HUES48 (cell line): ENCODE results near the gene KDM6B.
"Not testable (repeated sequence)": the region's sequence is repeated elsewhere in the genome, so short reads cannot be mapped to it uniquely, and the experiment has no call there.

Experiments
- H3K27ac ChIP-seq: one replicate; pipeline ENCODE4 v1.7.0; 2013; ENCODE audit warnings: low read depth, low read length, inconsistent platforms
- H3K27me3 ChIP-seq: 2 replicates; pipeline ENCODE4 v1.6.1; 2013; ENCODE audit warnings: mild to moderate bottlenecking, low read length; ENCODE audit not compliant: control insufficient read depth, insufficient read depth
- H3K36me3 ChIP-seq: 2 replicates; pipeline ENCODE4 v1.6.1; 2013; ENCODE audit warnings: low read length; ENCODE audit not compliant: control insufficient read depth, insufficient read depth
- H3K4me1 ChIP-seq: 2 replicates; pipeline ENCODE4 v1.6.1; 2013; ENCODE audit warnings: mild to moderate bottlenecking, low read length; ENCODE audit not compliant: control insufficient read depth, insufficient read depth
- H3K4me3 ChIP-seq: 2 replicates; pipeline ENCODE4 v1.5.1; 2013; ENCODE audit warnings: mild to moderate bottlenecking, low read depth, low read length
- H3K9ac ChIP-seq: 2 replicates; pipeline ENCODE4 v1.6.1; 2013; ENCODE audit warnings: mild to moderate bottlenecking, low read depth, low read length, moderate library complexity
- H3K9me3 ChIP-seq: 2 replicates; pipeline ENCODE4 v1.6.1; 2013; ENCODE audit warnings: low read length; ENCODE audit not compliant: control insufficient read depth, insufficient read depth

Gene KDM6B

GRCh38 chr17:7807206-7807605, 26.8 kb upstream of the KDM6B start:
- H3K27me3 ChIP-seq = no peaks in the 10 kb centered on the region
- no peaks in the 10 kb centered on the region for H3K36me3 ChIP-seq
- H3K4me3 ChIP-seq = no peak overlapping the region
- no peak overlapping the region for H3K9ac ChIP-seq
- no peak overlapping the region for H3K27ac ChIP-seq
- H3K4me1 ChIP-seq = no peaks in the 10 kb centered on the region
- H3K9me3 ChIP-seq = no peaks in the 10 kb centered on the region

GRCh38 chr17:7809086-7809790, 24.8 kb upstream of the KDM6B start:
- H3K27ac ChIP-seq = no peak overlapping the region
- no peak overlapping the region for H3K4me3 ChIP-seq
- no peaks in the 10 kb centered on the region for H3K27me3 ChIP-seq
- no peaks in the 10 kb centered on the region for H3K36me3 ChIP-seq
- H3K4me1 ChIP-seq = no peaks in the 10 kb centered on the region
- no peak overlapping the region for H3K9ac ChIP-seq
- H3K9me3 ChIP-seq = no peaks in the 10 kb centered on the region

GRCh38 chr17:7809791-7810343, 24.1 kb upstream of the KDM6B start:
- H3K27me3 ChIP-seq, H3K4me1 ChIP-seq, H3K9ac ChIP-seq, H3K9me3 ChIP-seq, H3K4me3 ChIP-seq, H3K36me3 ChIP-seq, H3K27ac ChIP-seq: not testable (repeated sequence)

GRCh38 chr17:7811251-7811650, 22.8 kb upstream of the KDM6B start:
- H3K27ac ChIP-seq = no peak overlapping the region
- H3K4me1 ChIP-seq = no peaks in the 10 kb centered on the region
- H3K36me3 ChIP-seq = no peaks in the 10 kb centered on the region
- H3K4me3 ChIP-seq = no peak overlapping the region
- no peak overlapping the region for H3K9ac ChIP-seq
- H3K9me3 ChIP-seq = no peaks in the 10 kb centered on the region
- H3K27me3 ChIP-seq = no peaks in the 10 kb centered on the region

GRCh38 chr17:7814969-7815368, 19.0 kb upstream of the KDM6B start:
- Histone ChIP-seq H3K9ac (no peak overlapping the region), H3K27me3 (no peaks in the 10 kb centered on the region; the same call in 1 of the 2 replicates), H3K9me3 (no peaks in the 10 kb centered on the region), H3K4me3 (no peak overlapping the region), H3K27ac (no peak overlapping the region), H3K36me3 (no peaks in the 10 kb centered on the region), H3K4me1 (no peaks in the 10 kb centered on the region)

GRCh38 chr17:7816926-7817642, 16.9 kb upstream of the KDM6B start:
- H3K4me3 ChIP-seq = no peak overlapping the region
- no peak overlapping the region for H3K27ac ChIP-seq
- no peak overlapping the region for H3K9ac ChIP-seq
- H3K27me3 ChIP-seq = peaks cover 4% of the 10 kb centered on the region; the same call in 1 of the 2 replicates
- H3K36me3 ChIP-seq = no peaks in the 10 kb centered on the region
- no peaks in the 10 kb centered on the region for H3K4me1 ChIP-seq
- no peaks in the 10 kb centered on the region for H3K9me3 ChIP-seq

GRCh38 chr17:7817643-7817964, 16.4 kb upstream of the KDM6B start:
- Histone ChIP-seq H3K9ac (no peak overlapping the region), H3K4me1 (no peaks in the 10 kb centered on the region), H3K9me3 (no peaks in the 10 kb centered on the region), H3K27ac (no peak overlapping the region), H3K27me3 (peaks cover 4% of the 10 kb centered on the region; the same call in 1 of the 2 replicates), H3K36me3 (no peaks in the 10 kb centered on the region), H3K4me3 (no peak overlapping the region)

- Histone ChIP-seq H3K4me3 (no peak overlapping the region), H3K9me3 (no peaks in the 10 kb centered on the region), H3K4me1 (no peaks in the 10 kb centered on the region), H3K36me3 (no peaks in the 10 kb centered on the region), H3K27me3 (peaks cover 4% of the 10 kb centered on the region; the same call in 1 of the 2 replicates), H3K9ac (no peak overlapping the region), H3K27ac (no peak overlapping the region)
Measured at GRCh38 chr17:7818026-7818425, 16.0 kb upstream of the KDM6B start.

- Histone ChIP-seq H3K4me3 (no peak overlapping the region), H3K27me3 (peaks cover 12% of the 10 kb centered on the region), H3K9me3 (no peaks in the 10 kb centered on the region), H3K27ac (no peak overlapping the region), H3K9ac (no peak overlapping the region), H3K4me1 (peaks cover 7% of the 10 kb centered on the region; the same call in 1 of the 2 replicates), H3K36me3 (no peaks in the 10 kb centered on the region)
Measured at GRCh38 chr17:7818746-7819645, 15.0 kb upstream of the KDM6B start.

GRCh38 chr17:7820231-7820630, 13.8 kb upstream of the KDM6B start:
- no peaks in the 10 kb centered on the region for H3K36me3 ChIP-seq
- peaks cover 24% of the 10 kb centered on the region for H3K27me3 ChIP-seq
- H3K9ac ChIP-seq = no peak overlapping the region
- H3K9me3 ChIP-seq = no peaks in the 10 kb centered on the region
- H3K4me1 ChIP-seq = peaks cover 7% of the 10 kb centered on the region; the same call in 1 of the 2 replicates
- H3K27ac ChIP-seq = no peak overlapping the region
- no peak overlapping the region for H3K4me3 ChIP-seq
